Neural cell (in vitro differentiated cells): ENCODE measurements around the gene TADA3. TPM values are rescaled to one million over a fixed set of nuclear protein-coding genes. Genes with fewer than 3 reads are reported as not detected.

Experiments
- H2AFZ ChIP-seq: fragments of 200-600, 300-800 bp; sonication (generic), shearing (Covaris generic); 2 replicates; pipeline ENCODE4 v1.6.0; 2014; ENCODE audit warnings: low read depth, mild to moderate bottlenecking, antibody characterized with exemption, low read length, moderate library complexity
- H3F3A ChIP-seq: fragments of 200-600 bp; shearing (Covaris generic); 2 replicates; pipeline ENCODE4 v1.6.1; 2016; ENCODE audit warnings: mild to moderate bottlenecking, moderate library complexity, mixed read lengths, antibody characterized with exemption, low read length; ENCODE audit not compliant: insufficient read depth, poor library complexity, severe bottlenecking
- H3K27ac ChIP-seq: fragments of 200-600, 300-800 bp; sonication (generic), shearing (Covaris generic); 2 replicates; pipeline ENCODE4 v1.5.1; 2014; ENCODE audit warnings: mild to moderate bottlenecking, low read length, moderate library complexity
- H3K27me3 ChIP-seq: fragments of 300-800, 200-600 bp; sonication (generic), shearing (Covaris generic); 2 replicates; pipeline ENCODE4 v1.6.0; 2014; ENCODE audit warnings: mild to moderate bottlenecking, low read depth, low read length, moderate library complexity; ENCODE audit not compliant: insufficient read depth
- H3K36me3 ChIP-seq: fragments of 300-800, 200-600 bp; sonication (generic), shearing (Covaris generic); 2 replicates; pipeline ENCODE4 v1.5.1; 2014; ENCODE audit warnings: mild to moderate bottlenecking, antibody characterized with exemption, low read length, moderate library complexity; ENCODE audit not compliant: insufficient read depth
- H3K4me2 ChIP-seq: fragments of 300-800, 200-600 bp; sonication (generic), shearing (Covaris generic); 2 replicates; pipeline ENCODE4 v1.6.0; 2014; ENCODE audit warnings: mild to moderate bottlenecking, low read length
- H3K4me3 ChIP-seq: fragments of 300-800, 200-600 bp; sonication (generic), shearing (Covaris generic); 2 replicates; pipeline ENCODE4 v1.5.1; 2014; ENCODE audit warnings: mild to moderate bottlenecking, low read length, moderate library complexity
- H3K79me2 ChIP-seq: fragments of 200-600 bp; shearing (Covaris generic); replicated peaks from 2 replicates; pipeline ENCODE4 v1.6.0; 2014; ENCODE audit warnings: mild to moderate bottlenecking, low read length, moderate library complexity; ENCODE audit not compliant: insufficient read depth
- H3K9ac ChIP-seq: fragments of 300-800, 200-600 bp; sonication (generic), shearing (Covaris generic); 2 replicates; pipeline ENCODE4 v1.6.1; 2016; ENCODE audit warnings: mild to moderate bottlenecking, low read length, mixed read lengths
- H3K9me2 ChIP-seq: fragments of 200-600 bp; shearing (Covaris generic); 2 replicates; pipeline ENCODE4 v1.6.1; 2016; ENCODE audit warnings: mild to moderate bottlenecking, low read length, mixed read lengths; ENCODE audit not compliant: insufficient read depth
- H3K9me3 ChIP-seq: fragments of 200-600, 300-800 bp; sonication (generic), shearing (Covaris generic); 2 replicates; pipeline ENCODE4 v1.6.1; 2016; ENCODE audit warnings: mild to moderate bottlenecking, mixed run types, low read length, moderate library complexity, mixed read lengths
- H4K20me1 ChIP-seq: fragments of 200-600 bp; shearing (Covaris generic); 2 replicates; pipeline ENCODE4 v1.6.1; 2016; ENCODE audit warnings: mild to moderate bottlenecking, mixed run types; ENCODE audit not compliant: insufficient read depth
- EP300 ChIP-seq: fragments of 450-650 bp; conservative IDR thresholded peaks from 2 replicates; pipeline ENCODE4 v1.6.1; 2014; ENCODE audit warnings: antibody characterized with exemption, mild to moderate bottlenecking, moderate library complexity; ENCODE audit not compliant: poor library complexity, severe bottlenecking
- EZH2 ChIP-seq: fragments of 200-600, 300-800 bp; shearing (Covaris generic), sonication (generic); IDR thresholded peaks from 2 replicates; pipeline ENCODE4 v1.6.1; 2014; ENCODE audit warnings: antibody characterized with exemption, low read length, borderline replicate concordance, mild to moderate bottlenecking; ENCODE audit not compliant: insufficient read depth, poor library complexity, severe bottlenecking
- MXI1 ChIP-seq: fragments of 450-650 bp; conservative IDR thresholded peaks from 2 replicates; pipeline ENCODE4 v1.6.1; 2014; ENCODE audit warnings: antibody characterized with exemption, mild to moderate bottlenecking; ENCODE audit not compliant: poor library complexity, severe bottlenecking
- POLR2AphosphoS5 ChIP-seq: IDR thresholded peaks from 2 replicates; pipeline ENCODE4 v1.6.1; 2012
- RAD21 ChIP-seq: fragments of 450-650 bp; conservative IDR thresholded peaks from 2 replicates; pipeline ENCODE4 v1.6.1; 2014; ENCODE audit warnings: antibody characterized with exemption, mild to moderate bottlenecking, moderate library complexity
- SMC3 ChIP-seq: fragments of 450-650 bp; conservative IDR thresholded peaks from 2 replicates; pipeline ENCODE4 v1.6.1; 2014; ENCODE audit warnings: antibody characterized with exemption, mild to moderate bottlenecking, moderate library complexity; ENCODE audit not compliant: poor library complexity
- TAF1 ChIP-seq: IDR thresholded peaks from 2 replicates; pipeline ENCODE4 v1.6.1; 2012; ENCODE audit warnings: low read depth
- polyA plus RNA-seq: library from polyadenylated mRNA; depleted of rRNA; stranded (reverse); fragments of >200 nt; gene quantifications from 2 replicates; pipeline ENCODE4 v1.2.3, GENCODE V29; 2014
- TF ChIP-seq, protein P1 (sequence below): IDR thresholded peaks from 2 replicates; pipeline ENCODE4 v1.6.1; 2012; ENCODE audit warnings: borderline replicate concordance
- TF ChIP-seq, protein P2 (sequence below): fragments of 450-650 bp; IDR thresholded peaks from 2 replicates; pipeline ENCODE4 v1.5.1; 2014; ENCODE audit warnings: antibody characterized with exemption, mild to moderate bottlenecking, moderate library complexity; ENCODE audit not compliant: poor library complexity, severe bottlenecking

The TADA3 gene
- polyA plus RNA-seq, 1 donor from 2014 or later: 55.4 TPM

DNA sequence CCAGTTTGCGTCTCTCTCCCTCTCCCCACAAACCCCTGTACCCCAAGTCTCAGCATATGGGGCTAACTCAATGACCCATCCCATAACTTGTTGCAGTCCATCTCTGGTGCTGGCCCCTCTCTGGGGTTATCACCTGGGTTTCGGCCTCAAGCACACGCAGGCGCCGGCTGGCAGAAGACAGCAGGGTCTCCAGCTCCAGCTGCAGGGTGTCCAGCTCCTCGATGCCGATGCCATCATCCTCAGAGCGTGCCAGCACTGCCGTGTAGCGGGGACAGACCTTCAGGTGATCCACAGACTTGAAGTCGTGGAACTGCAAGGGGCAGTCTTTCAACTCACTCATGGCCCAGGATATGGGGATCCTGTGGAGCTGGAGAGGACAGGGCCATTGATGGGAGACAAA lies 1.1 kb downstream of the TADA3 start:
- Histone ChIP-seq H3K9ac (no peak overlapping the region), H3K9me3 (no peaks in the 10 kb centered on the region), H3K4me2 (no peak overlapping the region), H2AFZ (no peak overlapping the region), H4K20me1 (no peaks in the 10 kb centered on the region), H3F3A (no peaks in the 10 kb centered on the region), H3K4me3 (peak overlapping the region; percentile 97), H3K79me2 (peaks cover 30% of the 10 kb centered on the region), H3K36me3 (peaks cover 5% of the 10 kb centered on the region), H3K27ac (no peak overlapping the region), H3K27me3 (no peaks in the 10 kb centered on the region), H3K9me2 (no peaks in the 10 kb centered on the region)
- TF ChIP-seq POLR2AphosphoS5: no peak
- TF ChIP-seq RAD21: no peak
- no peak for TF ChIP-seq MXI1
- TF ChIP-seq, protein P1, sequence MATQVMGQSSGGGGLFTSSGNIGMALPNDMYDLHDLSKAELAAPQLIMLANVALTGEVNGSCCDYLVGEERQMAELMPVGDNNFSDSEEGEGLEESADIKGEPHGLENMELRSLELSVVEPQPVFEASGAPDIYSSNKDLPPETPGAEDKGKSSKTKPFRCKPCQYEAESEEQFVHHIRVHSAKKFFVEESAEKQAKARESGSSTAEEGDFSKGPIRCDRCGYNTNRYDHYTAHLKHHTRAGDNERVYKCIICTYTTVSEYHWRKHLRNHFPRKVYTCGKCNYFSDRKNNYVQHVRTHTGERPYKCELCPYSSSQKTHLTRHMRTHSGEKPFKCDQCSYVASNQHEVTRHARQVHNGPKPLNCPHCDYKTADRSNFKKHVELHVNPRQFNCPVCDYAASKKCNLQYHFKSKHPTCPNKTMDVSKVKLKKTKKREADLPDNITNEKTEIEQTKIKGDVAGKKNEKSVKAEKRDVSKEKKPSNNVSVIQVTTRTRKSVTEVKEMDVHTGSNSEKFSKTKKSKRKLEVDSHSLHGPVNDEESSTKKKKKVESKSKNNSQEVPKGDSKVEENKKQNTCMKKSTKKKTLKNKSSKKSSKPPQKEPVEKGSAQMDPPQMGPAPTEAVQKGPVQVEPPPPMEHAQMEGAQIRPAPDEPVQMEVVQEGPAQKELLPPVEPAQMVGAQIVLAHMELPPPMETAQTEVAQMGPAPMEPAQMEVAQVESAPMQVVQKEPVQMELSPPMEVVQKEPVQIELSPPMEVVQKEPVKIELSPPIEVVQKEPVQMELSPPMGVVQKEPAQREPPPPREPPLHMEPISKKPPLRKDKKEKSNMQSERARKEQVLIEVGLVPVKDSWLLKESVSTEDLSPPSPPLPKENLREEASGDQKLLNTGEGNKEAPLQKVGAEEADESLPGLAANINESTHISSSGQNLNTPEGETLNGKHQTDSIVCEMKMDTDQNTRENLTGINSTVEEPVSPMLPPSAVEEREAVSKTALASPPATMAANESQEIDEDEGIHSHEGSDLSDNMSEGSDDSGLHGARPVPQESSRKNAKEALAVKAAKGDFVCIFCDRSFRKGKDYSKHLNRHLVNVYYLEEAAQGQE: no peak
- TF ChIP-seq, protein P2, sequence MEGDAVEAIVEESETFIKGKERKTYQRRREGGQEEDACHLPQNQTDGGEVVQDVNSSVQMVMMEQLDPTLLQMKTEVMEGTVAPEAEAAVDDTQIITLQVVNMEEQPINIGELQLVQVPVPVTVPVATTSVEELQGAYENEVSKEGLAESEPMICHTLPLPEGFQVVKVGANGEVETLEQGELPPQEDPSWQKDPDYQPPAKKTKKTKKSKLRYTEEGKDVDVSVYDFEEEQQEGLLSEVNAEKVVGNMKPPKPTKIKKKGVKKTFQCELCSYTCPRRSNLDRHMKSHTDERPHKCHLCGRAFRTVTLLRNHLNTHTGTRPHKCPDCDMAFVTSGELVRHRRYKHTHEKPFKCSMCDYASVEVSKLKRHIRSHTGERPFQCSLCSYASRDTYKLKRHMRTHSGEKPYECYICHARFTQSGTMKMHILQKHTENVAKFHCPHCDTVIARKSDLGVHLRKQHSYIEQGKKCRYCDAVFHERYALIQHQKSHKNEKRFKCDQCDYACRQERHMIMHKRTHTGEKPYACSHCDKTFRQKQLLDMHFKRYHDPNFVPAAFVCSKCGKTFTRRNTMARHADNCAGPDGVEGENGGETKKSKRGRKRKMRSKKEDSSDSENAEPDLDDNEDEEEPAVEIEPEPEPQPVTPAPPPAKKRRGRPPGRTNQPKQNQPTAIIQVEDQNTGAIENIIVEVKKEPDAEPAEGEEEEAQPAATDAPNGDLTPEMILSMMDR: no peak
- no peak for TF ChIP-seq TAF1
- TF ChIP-seq EZH2: no peak
- no peak for TF ChIP-seq EP300
- TF ChIP-seq SMC3: no peak

DNA sequence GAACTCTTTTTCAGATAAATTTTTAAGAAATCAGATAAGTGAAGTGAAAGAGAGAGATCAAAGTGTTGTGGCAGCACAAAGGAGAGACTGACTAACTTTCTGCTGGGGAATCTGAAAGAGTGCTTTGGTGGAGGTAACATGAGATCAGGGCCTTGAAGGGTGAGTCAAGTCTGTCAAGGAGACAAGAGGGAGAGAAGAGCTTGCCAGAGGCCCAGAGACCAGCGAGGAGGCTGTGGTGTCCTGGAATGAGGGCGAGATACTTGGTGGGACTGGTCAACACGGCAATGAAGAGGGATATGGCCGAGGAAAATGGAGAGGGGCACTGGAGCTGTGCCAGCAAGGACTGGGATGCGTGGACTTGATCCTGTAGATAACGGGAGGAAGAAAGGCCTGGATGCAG lies 4.6 kb downstream of the TADA3 start:
- TF ChIP-seq, protein P2: no peak
- TF ChIP-seq, protein P1: no peak
- TF ChIP-seq RAD21: no peak
- TF ChIP-seq TAF1: no peak
- TF ChIP-seq POLR2AphosphoS5: no peak
- TF ChIP-seq MXI1: no peak
- no peak for TF ChIP-seq EP300
- TF ChIP-seq EZH2: no peak
- no peak for TF ChIP-seq SMC3
- no peaks in the 10 kb centered on the region for H3K27me3 ChIP-seq
- H3K36me3 ChIP-seq: peaks cover 5% of the 10 kb centered on the region
- H4K20me1 ChIP-seq: no peaks in the 10 kb centered on the region
- H2AFZ ChIP-seq: no peak overlapping the region
- no peak overlapping the region for H3K4me3 ChIP-seq
- H3K4me2 ChIP-seq: no peak overlapping the region
- no peaks in the 10 kb centered on the region for H3K9me2 ChIP-seq
- H3F3A ChIP-seq: no peaks in the 10 kb centered on the region
- H3K9ac ChIP-seq: no peak overlapping the region
- peaks cover 4% of the 10 kb centered on the region for H3K79me2 ChIP-seq
- H3K9me3 ChIP-seq: no peaks in the 10 kb centered on the region
- H3K27ac ChIP-seq: no peak overlapping the region
